ENCODE measurements around the gene CAMK2N1.
"Not testable (repeated sequence)": the region's sequence is repeated elsewhere in the genome, so short reads cannot be mapped to it uniquely, and the experiment has no call there.

- TF ChIP-seq, protein P1, sequence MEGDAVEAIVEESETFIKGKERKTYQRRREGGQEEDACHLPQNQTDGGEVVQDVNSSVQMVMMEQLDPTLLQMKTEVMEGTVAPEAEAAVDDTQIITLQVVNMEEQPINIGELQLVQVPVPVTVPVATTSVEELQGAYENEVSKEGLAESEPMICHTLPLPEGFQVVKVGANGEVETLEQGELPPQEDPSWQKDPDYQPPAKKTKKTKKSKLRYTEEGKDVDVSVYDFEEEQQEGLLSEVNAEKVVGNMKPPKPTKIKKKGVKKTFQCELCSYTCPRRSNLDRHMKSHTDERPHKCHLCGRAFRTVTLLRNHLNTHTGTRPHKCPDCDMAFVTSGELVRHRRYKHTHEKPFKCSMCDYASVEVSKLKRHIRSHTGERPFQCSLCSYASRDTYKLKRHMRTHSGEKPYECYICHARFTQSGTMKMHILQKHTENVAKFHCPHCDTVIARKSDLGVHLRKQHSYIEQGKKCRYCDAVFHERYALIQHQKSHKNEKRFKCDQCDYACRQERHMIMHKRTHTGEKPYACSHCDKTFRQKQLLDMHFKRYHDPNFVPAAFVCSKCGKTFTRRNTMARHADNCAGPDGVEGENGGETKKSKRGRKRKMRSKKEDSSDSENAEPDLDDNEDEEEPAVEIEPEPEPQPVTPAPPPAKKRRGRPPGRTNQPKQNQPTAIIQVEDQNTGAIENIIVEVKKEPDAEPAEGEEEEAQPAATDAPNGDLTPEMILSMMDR (IDR thresholded peaks at IDR 0.05), result not testable (repeated sequence)
- not testable (repeated sequence) for TF ChIP-seq POLR2A (IDR thresholded peaks at IDR 0.05)
These were observed 33.7 kb upstream of the CAMK2N1 start for GRCh38 chr1:20519609-20520262.
